PC-9 (cell line): ENCODE measurements around the gene SLC4A1AP.

ENCODE experiments used
- CTCF ChIP-seq: fragments of 200-600 bp; sonication (generic); conservative IDR thresholded peaks from 2 replicates; pipeline ENCODE4 v1.6.1; 2017; ENCODE audit warnings: mixed run types, antibody characterized with exemption, mild to moderate bottlenecking, moderate library complexity
- EZH2 ChIP-seq: fragments of 200-600 bp; sonication (generic); IDR thresholded peaks from 2 replicates; pipeline ENCODE4 v1.8.0; 2017; ENCODE audit warnings: antibody characterized with exemption, low read depth

- TF ChIP-seq CTCF: no peak
- no peak for TF ChIP-seq EZH2
Measured at GRCh38 chr2:27714851-27715291, 51.2 kb downstream of the SLC4A1AP start.
